Right renal cortex interstitium (tissue), 3 donors: ENCODE measurements around the gene WASF3. TPM values are rescaled to one million over a fixed set of nuclear protein-coding genes. Genes with fewer than 3 reads are reported as not detected.

Experiments used
- DNase-seq, 3 donors: peaks; one replicate each; pipeline ENCODE4 v3.0.0-alpha.2; 2013; ENCODE audit warnings: low read depth in 3 of 3, low spot score in 2 of 3
- polyA plus RNA-seq, 3 donors: library from polyadenylated mRNA; unstranded; fragments of 120-200 nt; gene quantifications; one replicate each; pipeline ENCODE4 v1.2.1, GENCODE V29; 2013; ENCODE audit not compliant: insufficient read length in 3 of 3

The WASF3 gene
- polyA plus RNA-seq, 3 donors: 39.4 to 53.2 (median 48.6) TPM

DNA sequence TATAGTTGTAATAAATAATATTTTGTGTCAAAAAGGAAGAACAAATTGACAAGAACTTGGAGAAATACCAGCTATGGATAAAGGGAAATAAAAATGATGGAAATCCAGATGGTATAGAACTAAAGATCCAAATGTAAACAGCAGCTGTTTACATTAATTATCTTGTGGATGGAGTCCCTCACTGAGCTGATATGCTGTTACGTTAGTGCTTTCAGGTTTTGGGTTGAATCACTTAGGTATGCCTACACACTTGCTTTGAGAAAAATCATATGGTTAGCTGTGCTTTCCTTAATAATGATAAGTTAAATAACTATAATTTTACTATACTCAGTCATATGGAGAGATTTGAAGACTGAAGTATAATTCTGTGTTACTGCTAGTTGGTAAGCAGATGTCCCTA is 27.7 kb downstream of the WASF3 start:
- DNase-seq: no peak

GRCh38 chr13:26587251-26587650 is 29.8 kb downstream of the WASF3 start:
- no peak for DNase-seq

DNA sequence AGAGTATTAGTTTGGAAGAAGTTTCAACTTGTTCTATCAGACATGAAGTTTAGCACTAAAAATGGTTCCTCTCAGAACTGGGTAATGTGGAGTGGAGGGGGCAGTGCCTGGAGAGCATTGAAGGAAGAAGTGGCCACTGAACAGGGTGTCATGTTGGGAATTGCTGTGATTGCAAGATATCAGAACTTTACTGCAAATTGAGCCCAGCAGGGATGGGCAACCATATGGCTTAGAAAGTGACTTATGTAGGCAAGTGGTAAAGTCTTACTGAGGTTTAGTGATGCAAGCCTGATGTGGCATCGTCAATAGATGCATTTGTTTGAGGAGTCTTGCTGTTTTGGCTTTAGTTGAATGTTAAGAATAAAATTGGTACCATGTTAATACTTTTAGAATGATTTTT is 31.7 kb downstream of the WASF3 start:
- no peak for DNase-seq

GRCh38 chr13:26589754-26590153 is 32.3 kb downstream of the WASF3 start:
- no peak for DNase-seq

DNA sequence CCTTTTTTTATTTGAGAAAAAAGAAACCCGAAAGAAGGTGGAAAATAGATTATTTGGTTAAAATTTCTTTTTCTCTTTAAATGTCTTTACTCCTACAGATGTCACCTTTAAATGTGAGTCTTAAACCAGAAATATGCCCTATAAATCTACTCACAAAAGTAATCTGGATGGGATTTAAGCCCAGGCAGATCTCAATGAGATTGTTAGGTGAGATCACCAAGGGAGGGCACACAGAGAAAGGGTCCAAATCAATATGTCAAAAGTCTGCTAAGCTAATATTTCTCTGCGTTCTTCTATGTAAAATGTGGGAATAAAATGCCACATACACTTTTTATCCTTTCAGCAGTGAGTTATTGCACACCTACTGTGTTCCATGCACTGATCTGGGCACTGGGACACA is 32.9 kb downstream of the WASF3 start:
- DNase-seq: no peak

GRCh38 chr13:26590951-26591350 is 33.5 kb downstream of the WASF3 start:
- no peak for DNase-seq

DNA sequence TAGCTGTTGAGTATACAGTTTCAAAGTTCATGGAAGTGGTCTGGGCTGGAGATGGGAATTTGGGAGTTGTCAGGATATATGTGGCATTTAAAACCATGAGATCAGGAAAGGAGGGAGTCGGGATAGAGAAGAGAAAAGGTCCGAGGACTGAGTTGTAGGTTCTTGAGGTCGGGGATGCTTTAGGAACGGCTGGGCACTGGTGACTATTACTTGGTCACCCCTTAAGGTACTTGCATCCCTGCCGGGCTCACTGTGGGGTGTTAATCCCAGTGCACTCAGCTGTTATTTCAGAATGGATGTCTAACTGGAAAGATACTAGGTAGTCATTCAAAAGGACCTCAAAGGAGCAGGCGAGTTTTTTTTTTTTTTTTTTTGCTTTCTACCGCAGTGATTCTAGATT is 34.2 kb downstream of the WASF3 start:
- no peak for DNase-seq

- no peak for DNase-seq
Observed at GRCh38 chr13:26593661-26594060, 36.2 kb downstream of the WASF3 start.

GRCh38 chr13:26594363-26594762 is 36.9 kb downstream of the WASF3 start:
- peak in 1 of 3 donors; percentile 33 for DNase-seq

GRCh38 chr13:26596458-26596857 is 39.0 kb downstream of the WASF3 start:
- no peak for DNase-seq

- DNase-seq: no peak
Observed at GRCh38 chr13:26599403-26599802, 41.9 kb downstream of the WASF3 start.

- peak in 1 of 3 donors; percentile 39 for DNase-seq
Observed at GRCh38 chr13:26599860-26600259, 42.4 kb downstream of the WASF3 start.

GRCh38 chr13:26600343-26600742 is 42.9 kb downstream of the WASF3 start:
- DNase-seq: no peak

- DNase-seq: no peak
Observed at GRCh38 chr13:26601669-26602068, 44.2 kb downstream of the WASF3 start.

DNA sequence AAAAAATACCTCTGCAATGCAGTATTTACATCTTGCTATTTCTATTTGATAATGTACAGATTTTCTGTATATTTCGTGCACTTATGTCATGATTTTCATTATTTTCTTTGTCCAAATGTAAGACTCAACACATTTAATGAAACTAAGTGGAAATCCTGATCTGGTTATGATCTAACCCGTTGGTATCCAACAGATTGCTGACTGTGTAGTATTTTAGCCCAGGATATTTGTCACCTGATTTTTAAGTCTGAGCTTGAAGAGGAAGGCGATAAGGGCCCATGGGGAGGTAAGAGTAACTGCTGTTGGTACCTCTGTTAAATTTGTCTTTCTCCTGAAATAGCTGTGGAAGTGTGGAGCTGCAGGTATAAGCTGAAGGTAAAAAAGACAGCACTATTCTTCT is 45.3 kb downstream of the WASF3 start:
- DNase-seq: no peak

DNA sequence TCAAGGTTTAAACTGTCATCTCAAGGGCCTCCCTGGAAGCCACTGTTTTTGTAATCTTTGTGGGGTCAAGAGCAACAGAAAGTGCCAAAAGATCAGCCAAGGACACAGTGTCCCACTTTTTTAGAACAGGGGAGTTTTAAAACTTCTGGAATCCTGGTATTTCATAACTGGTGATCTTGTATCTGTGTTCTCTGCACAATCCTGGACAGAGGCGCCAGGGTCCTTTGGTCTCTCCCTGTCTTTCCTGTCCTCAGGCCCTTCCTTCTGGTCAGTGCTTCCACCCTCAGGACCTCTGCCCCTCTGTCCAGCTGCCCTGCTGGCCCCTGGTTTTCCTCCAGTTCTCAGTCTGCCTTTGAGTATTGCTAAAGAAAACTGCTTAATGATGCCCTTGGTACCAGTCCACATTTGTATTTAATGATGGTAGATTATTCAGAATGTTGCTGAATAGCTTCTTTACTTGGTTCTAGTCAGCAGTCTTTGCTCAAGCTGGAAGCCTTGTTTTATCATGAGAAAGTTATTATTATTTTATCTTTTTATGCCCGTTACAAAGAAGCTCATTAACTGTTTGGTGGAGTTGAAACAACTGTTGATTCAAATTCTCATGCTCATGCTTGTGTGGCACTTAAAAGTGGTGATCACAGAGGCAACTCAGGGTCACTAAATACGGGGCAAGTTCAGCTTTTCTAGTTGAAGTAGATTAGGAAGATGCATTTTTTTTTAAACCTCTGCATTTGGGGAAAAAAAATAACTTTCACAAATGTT is 47.5 kb downstream of the WASF3 start:
- DNase-seq: no peak

GRCh38 chr13:26605845-26606244 is 48.4 kb downstream of the WASF3 start:
- no peak for DNase-seq

- DNase-seq: no peak
Observed at GRCh38 chr13:26606631-26607030, 49.1 kb downstream of the WASF3 start.

GRCh38 chr13:26614721-26615120 is 57.2 kb downstream of the WASF3 start:
- DNase-seq: no peak

GRCh38 chr13:26616126-26616525 is 58.6 kb downstream of the WASF3 start:
- DNase-seq: no peak

DNA sequence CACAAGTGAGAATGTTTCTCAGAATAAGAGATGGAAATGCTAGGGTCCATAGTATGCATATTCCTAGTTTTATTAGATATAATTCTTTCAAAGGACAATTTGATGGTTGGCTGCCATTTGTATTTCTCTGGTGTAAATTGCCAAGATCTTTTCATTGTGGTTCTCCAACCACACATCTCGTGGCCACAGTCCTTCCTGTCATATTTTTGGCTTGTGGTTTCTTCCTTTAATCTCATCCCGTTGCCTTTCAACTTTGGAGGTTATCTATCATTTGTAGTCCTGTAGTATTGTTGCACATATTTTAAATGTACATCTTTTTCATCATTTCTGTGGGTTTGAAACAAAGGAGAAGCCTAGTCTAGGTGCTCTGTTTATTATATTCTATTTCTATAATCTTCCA is 61.2 kb downstream of the WASF3 start:
- DNase-seq: no peak

DNA sequence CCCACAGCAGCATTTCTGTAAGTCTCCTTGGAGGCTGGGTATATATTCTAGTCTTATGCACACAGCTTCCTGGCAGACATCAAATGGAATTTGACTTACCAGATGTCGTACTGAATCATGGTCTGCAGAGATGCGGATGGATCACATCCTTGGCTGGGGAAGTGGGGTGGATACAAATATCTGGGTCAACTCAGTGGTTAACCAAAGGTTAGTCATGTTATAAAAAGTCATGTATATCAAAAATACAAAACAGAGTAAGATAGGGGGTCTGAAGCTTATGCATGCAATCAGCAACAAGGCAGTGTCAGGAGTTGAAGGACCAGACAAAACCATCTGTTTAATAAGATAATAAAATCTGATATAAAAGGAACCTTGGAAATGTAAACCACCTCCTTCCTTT is 61.9 kb downstream of the WASF3 start:
- DNase-seq: no peak
